Parathyroid adenoma (tissue), 2 donors: ENCODE results near the gene UBE4A.

ENCODE experiments used
- H2AFZ ChIP-seq: fragments of 300-600 bp; sonication (generic); one replicate; pipeline ENCODE4 v1.7.0; 2017; ENCODE audit warnings: antibody characterized with exemption, mild to moderate bottlenecking
- H3K27ac ChIP-seq: fragments of 300-600 bp; sonication (generic); one replicate; pipeline ENCODE4 v1.7.0; 2017
- H3K27me3 ChIP-seq: fragments of 300-600 bp; sonication (generic); one replicate; pipeline ENCODE4 v1.7.0; 2017; ENCODE audit warnings: low read length; ENCODE audit not compliant: control insufficient read depth, insufficient read depth
- H3K36me3 ChIP-seq: fragments of 300-600 bp; sonication (generic); one replicate; pipeline ENCODE4 v1.7.0; 2017; ENCODE audit warnings: low read length; ENCODE audit not compliant: control insufficient read depth, insufficient read depth
- H3K4me1 ChIP-seq: fragments of 300-600 bp; sonication (generic); one replicate; pipeline ENCODE4 v1.7.0; 2017; ENCODE audit warnings: control low read depth
- H3K4me2 ChIP-seq: fragments of 300-600 bp; sonication (generic); one replicate; pipeline ENCODE4 v1.7.0; 2017; ENCODE audit warnings: low read length
- H3K4me3 ChIP-seq: fragments of 300-600 bp; sonication (generic); one replicate; pipeline ENCODE4 v1.7.0; 2017; ENCODE audit warnings: low read depth, low read length
- H3K79me2 ChIP-seq: fragments of 300-600 bp; sonication (generic); one replicate; pipeline ENCODE4 v1.7.0; 2017; ENCODE audit warnings: control low read depth
- H3K9ac ChIP-seq: fragments of 300-600 bp; sonication (generic); one replicate; pipeline ENCODE4 v1.7.0; 2017; ENCODE audit warnings: mild to moderate bottlenecking
- H3K9me3 ChIP-seq: fragments of 300-600 bp; sonication (generic); one replicate; pipeline ENCODE4 v1.7.0; 2017; ENCODE audit warnings: low read length; ENCODE audit not compliant: control insufficient read depth
- TF ChIP-seq, protein P1 (sequence below): fragments of 300-600 bp; sonication (generic); IDR thresholded peaks from one replicate; pipeline ENCODE4 v1.7.0; 2017; ENCODE audit warnings: antibody characterized with exemption, mild to moderate bottlenecking
- donor health status: primary hyperparathyroidism.

The UBE4A gene

DNA sequence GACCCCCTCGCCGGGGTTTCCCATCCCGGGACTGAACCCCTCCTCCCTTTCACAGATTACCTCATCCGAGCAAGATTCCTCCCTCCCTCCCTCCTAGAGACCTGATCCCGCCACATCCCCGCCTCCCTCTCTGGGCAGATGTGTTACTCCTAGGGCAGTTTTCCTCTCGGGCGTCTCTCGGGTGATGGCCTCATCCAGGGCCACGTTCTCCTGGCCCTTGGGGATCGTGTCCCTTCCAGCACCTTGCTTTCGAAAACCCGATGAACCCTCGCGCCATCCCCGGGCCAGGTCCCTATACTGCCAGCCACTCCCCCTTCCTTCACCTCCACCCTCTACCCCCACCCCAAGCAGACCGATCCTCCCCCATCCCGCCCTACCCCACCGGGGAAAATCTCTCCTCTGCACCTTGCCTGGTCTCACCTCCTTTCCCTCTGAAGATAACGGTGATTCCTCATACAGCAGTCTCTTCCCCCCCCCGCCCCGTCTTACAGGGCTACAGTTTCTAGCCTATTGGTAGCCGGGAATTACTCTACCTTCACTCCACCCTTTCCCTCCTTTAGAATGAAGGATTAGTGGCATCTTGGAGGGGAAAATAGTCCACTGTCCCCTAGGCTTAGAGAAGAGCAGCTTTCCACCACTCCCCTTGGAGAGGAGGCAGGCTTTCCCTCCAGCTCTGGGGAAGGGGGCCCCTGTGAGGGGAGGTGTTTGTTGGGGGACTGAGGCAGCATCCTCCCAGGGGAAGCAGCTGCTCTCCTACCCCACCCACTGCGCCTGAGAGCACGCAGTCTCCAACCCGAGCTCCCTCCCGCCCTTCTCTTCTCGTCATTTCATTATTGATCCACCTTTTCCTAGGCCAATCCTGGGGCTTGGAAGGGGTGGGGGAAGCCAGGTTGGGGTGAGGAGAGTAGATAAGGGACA lies 78.1 kb downstream of the UBE4A start:
- H3K27ac ChIP-seq = peak overlapping the region; percentile 78
- H2AFZ ChIP-seq = no peak overlapping the region
- H3K4me1 ChIP-seq = no peaks in the 10 kb centered on the region

DNA sequence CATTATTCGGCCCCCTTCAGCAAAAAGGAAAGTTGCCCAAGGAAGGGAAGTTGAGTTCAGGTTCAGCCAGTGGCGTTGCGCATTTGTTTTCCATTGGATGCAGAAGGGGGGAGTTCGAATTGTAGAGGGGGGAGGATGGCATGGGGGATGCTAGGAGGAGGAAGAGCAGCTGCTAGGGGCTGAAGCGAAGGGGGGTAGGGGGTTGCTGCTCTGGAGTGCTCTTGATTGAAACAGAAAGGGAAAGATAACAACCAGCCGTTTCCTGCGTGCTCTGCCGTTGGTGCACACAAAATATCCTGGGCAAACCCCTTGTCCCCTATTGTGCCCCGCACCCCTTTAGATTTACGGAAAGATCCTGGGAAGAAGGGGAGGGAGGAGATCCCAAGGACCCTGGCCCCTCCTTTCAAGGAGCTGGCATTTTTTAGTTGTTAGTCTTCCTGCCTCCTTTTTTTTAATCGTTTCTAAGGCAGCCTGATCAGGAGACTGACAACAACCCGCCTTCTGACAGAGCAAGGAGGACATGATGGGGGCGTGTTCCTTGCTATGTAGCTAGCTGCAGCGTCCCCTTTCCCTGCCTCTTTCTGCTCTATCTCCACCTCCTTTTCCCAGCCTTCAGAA lies 79.0 kb downstream of the UBE4A start:
- H2AFZ ChIP-seq = no peak overlapping the region
- no peaks in the 10 kb centered on the region for H3K36me3 ChIP-seq
- no peaks in the 10 kb centered on the region for H3K9me3 ChIP-seq
- peaks cover 21% of the 10 kb centered on the region for H3K79me2 ChIP-seq
- H3K4me1 ChIP-seq = peaks cover 8% of the 10 kb centered on the region
- H3K9ac ChIP-seq = no peak overlapping the region
- TF ChIP-seq, protein P1, sequence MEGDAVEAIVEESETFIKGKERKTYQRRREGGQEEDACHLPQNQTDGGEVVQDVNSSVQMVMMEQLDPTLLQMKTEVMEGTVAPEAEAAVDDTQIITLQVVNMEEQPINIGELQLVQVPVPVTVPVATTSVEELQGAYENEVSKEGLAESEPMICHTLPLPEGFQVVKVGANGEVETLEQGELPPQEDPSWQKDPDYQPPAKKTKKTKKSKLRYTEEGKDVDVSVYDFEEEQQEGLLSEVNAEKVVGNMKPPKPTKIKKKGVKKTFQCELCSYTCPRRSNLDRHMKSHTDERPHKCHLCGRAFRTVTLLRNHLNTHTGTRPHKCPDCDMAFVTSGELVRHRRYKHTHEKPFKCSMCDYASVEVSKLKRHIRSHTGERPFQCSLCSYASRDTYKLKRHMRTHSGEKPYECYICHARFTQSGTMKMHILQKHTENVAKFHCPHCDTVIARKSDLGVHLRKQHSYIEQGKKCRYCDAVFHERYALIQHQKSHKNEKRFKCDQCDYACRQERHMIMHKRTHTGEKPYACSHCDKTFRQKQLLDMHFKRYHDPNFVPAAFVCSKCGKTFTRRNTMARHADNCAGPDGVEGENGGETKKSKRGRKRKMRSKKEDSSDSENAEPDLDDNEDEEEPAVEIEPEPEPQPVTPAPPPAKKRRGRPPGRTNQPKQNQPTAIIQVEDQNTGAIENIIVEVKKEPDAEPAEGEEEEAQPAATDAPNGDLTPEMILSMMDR = no peak
- no peaks in the 10 kb centered on the region for H3K27me3 ChIP-seq
- peak overlapping the region; percentile 72 for H3K4me3 ChIP-seq
- peak overlapping the region; percentile 78 for H3K27ac ChIP-seq
- H3K4me2 ChIP-seq = peak overlapping the region; percentile 85

More for the DNA sequence above, 78.1 kb downstream of the UBE4A start:
- Histone ChIP-seq H3K79me2 (peaks cover 15% of the 10 kb centered on the region), H3K4me3 (peak overlapping the region; percentile 72), H3K4me2 (peak overlapping the region; percentile 85), H3K9me3 (no peaks in the 10 kb centered on the region), H3K36me3 (no peaks in the 10 kb centered on the region), H3K9ac (no peak overlapping the region), H3K27me3 (no peaks in the 10 kb centered on the region)
- TF ChIP-seq, protein P1 = no peak

DNA sequence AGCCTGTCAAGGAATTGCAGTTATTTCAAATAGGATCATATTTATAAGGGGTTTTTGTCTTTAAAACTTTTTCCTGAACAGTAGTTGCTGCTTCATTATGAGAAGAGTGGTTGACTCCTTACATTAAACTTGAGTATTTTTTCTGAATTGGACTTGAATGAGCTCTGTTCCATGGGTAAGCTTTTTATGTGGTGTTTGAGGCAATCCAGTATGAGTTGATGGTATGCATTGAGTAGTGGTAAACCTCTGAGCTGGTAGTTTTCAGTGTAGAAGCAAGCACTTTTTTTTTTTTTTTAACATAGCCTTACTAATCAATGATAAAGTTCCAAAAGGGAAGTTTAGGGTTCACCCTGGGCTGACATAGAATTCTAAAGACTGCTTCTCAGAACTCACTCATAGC lies 80.2 kb downstream of the UBE4A start:
- TF ChIP-seq, protein P1 = no peak
- H3K4me2 ChIP-seq = no peak overlapping the region
- no peaks in the 10 kb centered on the region for H3K36me3 ChIP-seq
- no peaks in the 10 kb centered on the region for H3K27me3 ChIP-seq
- peaks cover 13% of the 10 kb centered on the region for H3K4me1 ChIP-seq
- H3K9ac ChIP-seq = no peak overlapping the region
- no peak overlapping the region for H2AFZ ChIP-seq
- no peak overlapping the region for H3K27ac ChIP-seq
- no peak overlapping the region for H3K4me3 ChIP-seq
- H3K9me3 ChIP-seq = no peaks in the 10 kb centered on the region
- peaks cover 31% of the 10 kb centered on the region for H3K79me2 ChIP-seq

GRCh38 chr11:118441770-118442275 lies 82.4 kb downstream of the UBE4A start:
- Histone ChIP-seq H3K9ac (no peak overlapping the region), H2AFZ (no peak overlapping the region), H3K4me3 (no peak overlapping the region), H3K9me3 (no peaks in the 10 kb centered on the region), H3K79me2 (peaks cover 51% of the 10 kb centered on the region), H3K27ac (no peak overlapping the region), H3K27me3 (no peaks in the 10 kb centered on the region), H3K4me2 (no peak overlapping the region), H3K36me3 (no peaks in the 10 kb centered on the region), H3K4me1 (peaks cover 13% of the 10 kb centered on the region)
- TF ChIP-seq, protein P1 = no peak
